Mucosa of stomach (tissue), 1 donor: Measurements from ENCODE around the gene TMEM178A.

ENCODE experiments used
- H3K27me3 ChIP-seq: one replicate; pipeline ENCODE4 v1.7.0; 2013; ENCODE audit warnings: mild to moderate bottlenecking, low read length; ENCODE audit not compliant: control insufficient read depth, insufficient read depth
- H3K36me3 ChIP-seq: one replicate; pipeline ENCODE4 v1.7.0; 2013; ENCODE audit warnings: low read length; ENCODE audit not compliant: control insufficient read depth, insufficient read depth
- H3K4me1 ChIP-seq: one replicate; pipeline ENCODE4 v1.7.0; 2013; ENCODE audit warnings: mild to moderate bottlenecking, low read length; ENCODE audit not compliant: control insufficient read depth, insufficient read depth
- H3K4me3 ChIP-seq: one replicate; pipeline ENCODE4 v1.7.0; 2013; ENCODE audit warnings: low read length
- H3K9ac ChIP-seq: one replicate; pipeline ENCODE4 v1.7.0; 2013; ENCODE audit warnings: mild to moderate bottlenecking, low read length, moderate library complexity
- H3K9me3 ChIP-seq: one replicate; pipeline ENCODE4 v1.7.0; 2013; ENCODE audit warnings: mild to moderate bottlenecking, low read length, moderate library complexity; ENCODE audit not compliant: control insufficient read depth
- donor health status: Pancreatic carcinoma.

The TMEM178A gene

DNA sequence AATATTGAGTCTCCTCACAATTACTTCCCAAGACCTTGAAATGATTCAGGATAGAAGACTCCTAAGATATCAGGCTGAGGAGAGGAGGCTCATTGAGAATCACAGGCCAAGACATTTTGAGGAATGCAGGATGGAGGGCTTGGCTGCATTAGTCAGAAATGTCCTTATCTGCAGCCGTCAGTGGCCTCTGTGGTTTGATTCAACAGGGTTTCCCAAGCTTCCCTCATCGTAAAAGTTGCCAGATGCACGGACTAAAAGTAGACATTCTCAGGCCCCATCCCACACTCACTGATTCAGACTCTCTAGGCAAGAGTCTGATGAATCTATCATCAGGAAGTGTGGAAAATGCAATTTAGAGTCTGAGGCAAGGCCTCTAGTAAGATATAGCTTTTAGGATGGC, 34.0 kb upstream of the TMEM178A start:
- Histone ChIP-seq H3K4me3 (no peak overlapping the region), H3K9ac (no peak overlapping the region), H3K4me1 (no peaks in the 10 kb centered on the region), H3K27me3 (no peaks in the 10 kb centered on the region), H3K36me3 (no peaks in the 10 kb centered on the region), H3K9me3 (no peaks in the 10 kb centered on the region)

DNA sequence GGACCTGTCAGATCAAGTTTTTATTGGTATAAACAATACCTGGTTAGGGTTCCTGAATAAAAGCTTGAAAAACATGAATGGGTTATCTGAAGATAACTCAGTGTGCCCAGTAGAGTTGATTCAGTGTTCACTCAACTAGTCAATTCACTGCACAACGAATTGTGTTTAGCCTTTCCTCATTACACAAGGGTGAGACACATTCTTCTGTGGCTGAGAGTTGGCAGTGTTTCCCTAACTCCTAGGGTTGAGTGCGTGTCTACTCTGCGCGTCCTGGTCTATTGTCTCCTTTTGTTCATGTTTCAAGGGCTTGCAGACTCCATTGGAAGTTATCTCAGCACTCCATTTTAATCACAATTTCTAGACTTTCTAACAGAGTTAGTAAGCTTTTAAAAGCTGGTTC, 32.8 kb upstream of the TMEM178A start:
- Histone ChIP-seq H3K36me3 (no peaks in the 10 kb centered on the region), H3K27me3 (no peaks in the 10 kb centered on the region), H3K9me3 (no peaks in the 10 kb centered on the region), H3K9ac (no peak overlapping the region), H3K4me1 (no peaks in the 10 kb centered on the region), H3K4me3 (no peak overlapping the region)

DNA sequence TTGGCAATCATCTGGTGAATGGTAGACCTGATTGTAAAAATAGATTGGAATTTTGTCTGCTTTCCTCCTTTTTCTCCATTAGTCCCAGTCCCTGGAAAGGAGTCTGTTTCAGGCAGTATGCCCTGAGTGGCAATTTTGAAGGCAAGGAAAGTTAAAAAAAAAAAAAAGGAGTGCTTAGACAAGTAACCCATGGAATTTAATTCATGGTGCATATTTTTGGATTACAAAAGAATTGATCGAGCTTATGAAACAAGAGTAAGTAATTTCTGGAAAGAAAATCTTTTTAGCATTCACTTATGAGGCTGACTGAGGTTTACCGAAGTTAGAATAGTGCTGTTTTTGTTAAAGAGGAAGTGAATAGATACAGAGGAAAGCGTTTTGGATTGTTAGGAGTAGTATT, 29.4 kb upstream of the TMEM178A start:
- H3K4me1 ChIP-seq: no peaks in the 10 kb centered on the region
- no peaks in the 10 kb centered on the region for H3K36me3 ChIP-seq
- H3K9me3 ChIP-seq: no peaks in the 10 kb centered on the region
- H3K9ac ChIP-seq: no peak overlapping the region
- no peaks in the 10 kb centered on the region for H3K27me3 ChIP-seq
- no peak overlapping the region for H3K4me3 ChIP-seq

DNA sequence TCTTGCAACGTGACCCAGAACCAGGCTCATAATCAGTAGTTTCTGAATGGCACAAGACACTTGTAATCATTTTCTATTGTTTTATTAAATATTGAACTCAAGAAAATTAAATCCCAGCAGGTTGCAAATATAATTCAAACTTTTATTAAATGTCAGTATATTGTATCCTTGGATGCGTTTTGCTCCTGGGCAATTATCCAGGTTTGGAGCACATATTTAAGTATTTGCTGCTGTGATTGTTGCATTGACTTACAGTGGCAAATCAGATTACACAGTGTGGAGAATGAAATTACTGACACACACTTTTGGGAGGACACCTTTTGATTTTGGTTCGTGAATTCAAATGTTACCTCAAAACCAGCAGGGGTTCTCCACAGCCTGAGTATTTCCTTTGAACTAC, 27.1 kb upstream of the TMEM178A start:
- Histone ChIP-seq H3K27me3 (no peaks in the 10 kb centered on the region), H3K36me3 (no peaks in the 10 kb centered on the region), H3K9me3 (no peaks in the 10 kb centered on the region), H3K4me3 (no peak overlapping the region), H3K4me1 (no peaks in the 10 kb centered on the region), H3K9ac (no peak overlapping the region)

DNA sequence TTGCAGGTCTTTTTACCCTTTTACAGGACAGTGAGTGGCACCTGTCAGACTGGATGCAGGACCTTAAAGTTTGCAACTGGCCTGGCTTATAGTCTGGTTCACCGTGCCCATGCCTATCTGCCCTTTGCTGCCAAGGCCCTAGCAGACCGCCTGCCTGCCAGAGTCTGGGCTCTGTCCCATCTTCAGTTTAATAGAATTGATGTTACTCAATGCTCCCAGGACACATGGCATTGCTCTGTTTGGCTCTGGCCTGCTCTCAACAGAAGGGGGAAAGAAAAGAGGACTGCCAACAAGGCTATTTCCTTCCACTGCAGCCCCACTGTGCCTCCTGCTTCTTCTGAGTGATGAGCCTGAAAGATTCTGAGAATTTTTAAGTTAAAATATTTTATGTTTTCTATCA, 25.6 kb upstream of the TMEM178A start:
- no peaks in the 10 kb centered on the region for H3K27me3 ChIP-seq
- no peak overlapping the region for H3K9ac ChIP-seq
- H3K9me3 ChIP-seq: no peaks in the 10 kb centered on the region
- no peaks in the 10 kb centered on the region for H3K36me3 ChIP-seq
- no peak overlapping the region for H3K4me3 ChIP-seq
- no peaks in the 10 kb centered on the region for H3K4me1 ChIP-seq

DNA sequence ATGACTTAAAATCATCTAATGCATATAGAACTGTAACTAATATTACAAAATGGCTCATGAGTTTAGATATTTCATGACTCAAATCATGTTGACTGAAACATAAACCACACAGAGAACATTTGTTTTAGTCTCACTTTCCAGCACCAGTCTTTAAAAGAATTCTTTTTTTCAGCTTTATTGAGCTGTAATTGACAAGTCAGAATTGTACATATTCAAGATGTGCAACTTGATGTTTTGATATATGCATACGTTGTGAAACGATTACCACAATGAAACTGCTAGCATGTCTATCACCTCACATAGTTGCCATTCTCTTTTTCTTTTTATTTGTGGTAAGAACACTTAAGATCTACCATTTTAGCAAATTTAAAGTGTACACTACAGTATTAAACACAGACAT, 25.0 kb upstream of the TMEM178A start:
- Histone ChIP-seq H3K9ac (no peak overlapping the region), H3K4me1 (no peaks in the 10 kb centered on the region), H3K36me3 (no peaks in the 10 kb centered on the region), H3K9me3 (no peaks in the 10 kb centered on the region), H3K27me3 (no peaks in the 10 kb centered on the region), H3K4me3 (no peak overlapping the region)

DNA sequence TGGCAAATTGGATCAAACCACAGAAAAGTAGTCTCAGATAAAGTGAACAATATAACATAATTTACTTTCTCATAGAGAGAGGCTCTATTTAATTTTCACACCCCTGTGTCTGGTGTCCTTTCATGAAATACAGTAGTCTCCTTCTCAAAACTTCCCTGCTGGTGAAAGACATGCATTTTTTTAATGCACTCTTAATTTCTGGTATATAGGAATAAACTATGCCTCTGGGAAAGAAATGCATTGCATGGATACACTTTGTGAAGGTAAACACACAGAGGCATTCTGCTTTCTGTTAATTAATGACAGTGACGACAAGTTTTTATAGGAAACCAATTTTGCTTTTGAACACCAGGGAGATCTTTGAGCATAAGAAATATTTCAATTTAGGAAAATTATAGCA, 24.1 kb upstream of the TMEM178A start:
- Histone ChIP-seq H3K4me3 (no peak overlapping the region), H3K9ac (no peak overlapping the region), H3K4me1 (peaks cover under 1% of the 10 kb centered on the region), H3K27me3 (no peaks in the 10 kb centered on the region), H3K36me3 (no peaks in the 10 kb centered on the region), H3K9me3 (no peaks in the 10 kb centered on the region)

DNA sequence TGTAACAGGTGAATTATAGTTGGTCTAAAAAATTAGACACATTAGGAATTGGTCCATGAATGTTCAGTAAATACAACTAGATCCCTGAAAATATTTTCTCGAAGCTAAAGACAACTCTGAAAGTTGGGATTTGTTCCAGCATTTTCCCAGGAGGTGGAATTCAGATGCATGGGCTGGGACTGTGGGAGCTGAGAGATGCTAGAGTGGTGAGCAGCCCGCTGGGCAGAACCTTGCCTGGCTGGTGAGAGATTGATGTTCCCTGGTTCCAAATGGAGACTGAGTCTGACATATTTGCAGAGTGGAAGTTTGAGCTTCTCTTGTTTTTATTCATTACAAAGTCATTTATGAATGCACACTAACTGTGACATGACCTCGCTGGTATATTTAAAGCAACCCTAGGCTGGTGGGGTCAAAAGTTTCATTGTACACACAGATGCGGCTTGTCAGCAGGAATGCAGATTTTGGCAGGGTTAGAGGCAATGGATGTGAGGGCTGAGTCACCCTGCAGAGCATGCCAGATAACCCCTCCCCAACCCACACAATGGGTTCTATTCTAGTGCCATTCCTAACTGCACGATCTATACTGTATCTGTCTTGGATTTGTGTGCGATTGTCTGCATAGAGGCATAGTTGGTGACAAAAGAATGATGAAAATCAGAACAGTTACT, 23.5 kb upstream of the TMEM178A start:
- H3K4me3 ChIP-seq: no peak overlapping the region

DNA sequence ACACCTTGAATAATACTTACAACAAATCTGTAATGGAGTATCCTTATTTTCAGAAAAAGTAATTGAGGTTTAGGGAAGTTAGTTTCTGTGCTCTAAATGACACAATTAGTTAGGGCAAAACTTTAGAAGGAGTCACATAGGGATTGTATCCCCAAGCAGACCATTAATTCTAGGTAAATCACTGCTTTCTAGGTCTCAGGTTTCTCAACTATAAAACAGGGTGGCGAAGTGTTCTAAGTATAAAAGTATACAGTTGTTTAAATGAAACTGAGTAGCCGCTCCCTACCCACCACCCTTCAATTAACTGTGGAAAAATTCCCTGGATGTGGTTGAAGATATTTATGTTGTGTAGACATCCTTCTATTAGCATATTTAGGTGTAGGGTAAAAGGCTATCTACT, 19.9 kb upstream of the TMEM178A start:
- H3K27me3 ChIP-seq: no peaks in the 10 kb centered on the region

More for the DNA sequence above, 23.5 kb upstream of the TMEM178A start:
- peaks cover 6% of the 10 kb centered on the region for H3K4me1 ChIP-seq
- H3K9ac ChIP-seq: no peak overlapping the region
- H3K36me3 ChIP-seq: no peaks in the 10 kb centered on the region
- H3K9me3 ChIP-seq: no peaks in the 10 kb centered on the region
- no peaks in the 10 kb centered on the region for H3K27me3 ChIP-seq

DNA sequence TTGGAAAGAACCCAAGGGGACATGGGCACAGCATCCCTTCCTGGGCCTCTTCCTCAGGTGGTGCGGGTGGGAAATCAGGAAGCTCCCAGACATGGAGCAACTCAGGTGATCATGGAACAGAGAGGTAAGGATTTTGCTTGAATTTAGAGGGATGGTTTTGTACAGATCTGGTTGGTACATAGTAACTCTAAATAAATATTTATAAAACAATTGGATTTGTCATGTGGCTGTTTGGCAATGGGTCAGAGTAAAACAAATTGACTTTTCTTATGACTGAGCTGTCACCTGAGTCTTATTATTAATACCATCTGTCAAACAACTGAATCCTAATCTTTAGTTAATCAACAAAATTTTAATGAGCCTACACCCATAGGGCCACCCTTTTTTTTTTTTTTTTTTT, 19.4 kb upstream of the TMEM178A start:
- H3K4me1 ChIP-seq: peaks cover 7% of the 10 kb centered on the region
- H3K27me3 ChIP-seq: no peaks in the 10 kb centered on the region
- H3K9me3 ChIP-seq: no peaks in the 10 kb centered on the region
- H3K4me3 ChIP-seq: no peak overlapping the region
- H3K36me3 ChIP-seq: no peaks in the 10 kb centered on the region
- no peak overlapping the region for H3K9ac ChIP-seq

More for the DNA sequence above, 19.9 kb upstream of the TMEM178A start:
- peaks cover 7% of the 10 kb centered on the region for H3K4me1 ChIP-seq
- H3K9ac ChIP-seq: no peak overlapping the region
- H3K36me3 ChIP-seq: no peaks in the 10 kb centered on the region
- H3K9me3 ChIP-seq: no peaks in the 10 kb centered on the region
- H3K4me3 ChIP-seq: no peak overlapping the region

DNA sequence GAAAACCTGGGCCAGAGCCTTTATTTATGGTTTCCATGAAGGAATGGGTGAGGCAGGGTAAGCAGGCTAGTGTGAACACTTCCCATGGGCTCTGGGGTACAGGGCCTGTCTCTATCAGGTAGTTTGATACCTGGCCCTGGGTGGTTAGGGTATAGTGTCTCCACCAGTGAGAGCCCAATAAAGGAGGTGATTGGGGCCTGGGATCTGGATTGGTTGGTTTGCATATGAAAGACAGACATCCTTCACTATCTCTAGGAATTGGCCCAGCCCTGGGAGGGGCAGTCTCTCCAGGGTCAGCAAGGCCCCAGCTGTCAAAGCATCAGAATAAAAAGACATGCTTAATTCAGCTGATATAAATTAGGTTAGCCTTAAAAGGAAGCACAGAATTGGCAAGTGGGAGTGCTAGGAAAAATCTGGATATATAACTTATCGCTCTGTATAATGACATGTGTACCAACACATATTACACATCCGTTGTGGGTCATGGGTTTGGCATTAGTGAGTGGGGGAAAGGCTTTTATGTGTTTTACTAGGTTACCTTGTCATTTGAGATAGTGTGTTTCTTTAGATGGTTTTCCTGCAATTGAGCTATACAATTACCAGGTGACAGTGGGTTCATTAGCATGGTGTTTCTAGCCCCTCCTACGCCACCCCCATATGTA, 18.5 kb upstream of the TMEM178A start:
- Histone ChIP-seq H3K36me3 (no peaks in the 10 kb centered on the region), H3K9me3 (no peaks in the 10 kb centered on the region), H3K9ac (no peak overlapping the region), H3K4me1 (peaks cover 7% of the 10 kb centered on the region), H3K4me3 (no peak overlapping the region), H3K27me3 (no peaks in the 10 kb centered on the region)

DNA sequence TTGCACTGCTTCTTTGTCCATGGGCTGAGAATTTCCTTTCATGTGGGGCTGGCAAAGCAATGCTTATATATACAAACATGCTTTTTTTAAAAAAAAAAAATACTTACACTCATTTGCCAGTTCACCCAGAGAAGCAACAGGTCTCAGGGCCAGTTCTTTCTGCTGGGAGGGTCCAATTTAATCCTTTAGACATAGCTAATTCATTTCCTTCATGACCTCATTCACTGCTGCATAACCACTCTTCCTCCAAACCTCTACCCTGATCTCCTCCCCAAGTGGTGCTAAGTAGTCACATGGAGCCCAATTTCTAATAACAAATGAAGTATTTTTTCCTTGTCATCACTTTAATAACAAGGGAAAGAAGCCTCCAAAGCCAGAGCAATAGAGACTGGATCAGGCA, 17.1 kb upstream of the TMEM178A start:
- peaks cover 7% of the 10 kb centered on the region for H3K4me1 ChIP-seq
- no peak overlapping the region for H3K4me3 ChIP-seq
- no peaks in the 10 kb centered on the region for H3K27me3 ChIP-seq
- no peaks in the 10 kb centered on the region for H3K36me3 ChIP-seq
- no peaks in the 10 kb centered on the region for H3K9me3 ChIP-seq
- H3K9ac ChIP-seq: no peak overlapping the region
